HCT116 (cell line): Measurements from ENCODE around the gene FOXQ1. TPM values are rescaled to one million over a fixed set of nuclear protein-coding genes. Genes with fewer than 3 reads are reported as not detected.

Experiments
- ATAC-seq: fragments of 200-7000 bp; cut with Tn5 transposase; 2 replicates; pipeline ENCODE4 v1.9.1; 2020; ENCODE audit warnings: mild to moderate bottlenecking, moderate library complexity
- BruUV-seq: library from RNA; stranded (reverse); fragments of 400-500 nt; replicated peaks from 2 replicates; lab custom pipeline; 2021; lab: Mats Ljungman, UMichigan
- CTCF ChIA-PET: fragments of 300-600 bp; sonication (Branson Sonifier 250); formaldehyde crosslinking; loops from one replicate; lab custom pipeline; 2021; ENCODE audit warnings: antibody characterized with exemption; lab: Charles Lee
- POLR2A ChIA-PET: fragments of 300-600, 350-600 bp; sonication (Branson Sonifier 250); formaldehyde crosslinking; loops from one replicate; lab custom pipeline; 2021; ENCODE audit warnings: antibody characterized with exemption; lab: Charles Lee
- RAD21 ChIA-PET, 2 experiments: fragments of 300-600 bp; sonication (Branson Sonifier 250); formaldehyde crosslinking; loops; one replicate each; lab custom pipeline; 2023; ENCODE audit warnings: low total read pairs in 2 of 2; ENCODE audit not compliant: uncharacterized antibody in 2 of 2, unreplicated experiment in 2 of 2, low non-redundant PET in 1 of 2; lab: Charles Lee
- DNase-seq: peaks from one replicate; pipeline ENCODE4 v3.0.0-alpha.2; 2010; ENCODE audit warnings: low read depth, low spot score
- H2AFZ ChIP-seq: fragments of 200-600 bp; shearing (Covaris generic), sonication (generic); 2 replicates; pipeline ENCODE4 v1.6.1; 2017; ENCODE audit warnings: low read depth, mixed run types, mixed read lengths, antibody characterized with exemption, low read length; ENCODE audit not compliant: poor library complexity, severe bottlenecking
- H3K27ac ChIP-seq: 2 replicates; pipeline ENCODE4 v1.5.1; 2012; ENCODE audit warnings: low read depth, low read length
- H3K27me3 ChIP-seq: fragments of 200-600 bp; sonication (generic); 2 replicates; pipeline ENCODE4 v1.6.1; 2016; ENCODE audit warnings: mixed run types, low read length, mixed read lengths; ENCODE audit not compliant: insufficient read depth
- H3K36me3 ChIP-seq, 2 experiments: fragments of 200-500 bp in 1 of 2; fragments of 200-600 bp in 1 of 2; sonication (Bioruptor generic) in 1 of 2; sonication (generic) in 1 of 2; 2 replicates each; pipeline versions ENCODE4 v1.5.1 to v1.6.1; 2014 to 2016; ENCODE audit warnings: low read length in 2 of 2, inconsistent platforms in 1 of 2, mixed read lengths in 1 of 2, mixed run types in 1 of 2; ENCODE audit not compliant: insufficient read depth in 2 of 2, control insufficient read depth in 1 of 2
- H3K4me1 ChIP-seq, 2 experiments: fragments of 200-600 bp in 1 of 2; sonication (generic) in 1 of 2; 2 replicates each; pipeline versions ENCODE4 v1.5.1 to v1.6.1; 2012 to 2017; ENCODE audit warnings: low read length in 2 of 2, inconsistent platforms in 1 of 2, mild to moderate bottlenecking in 1 of 2, mixed read lengths in 1 of 2, mixed run types in 1 of 2, moderate library complexity in 1 of 2; ENCODE audit not compliant: insufficient read depth in 2 of 2, control insufficient read depth in 1 of 2
- H3K4me2 ChIP-seq: fragments of 200-600 bp; sonication (generic); 2 replicates; pipeline ENCODE4 v1.6.1; 2017; ENCODE audit warnings: mixed run types, low read length, mixed read lengths
- H3K4me3 ChIP-seq, 2 experiments: fragments of 200-600 bp in 1 of 2; sonication (generic) in 1 of 2; replicated peaks in 1 of 2; 2 replicates each; pipeline ENCODE4 v1.5.1; 2011 to 2016; ENCODE audit warnings: low read length in 2 of 2, control low read depth in 1 of 2, low read depth in 1 of 2, mild to moderate bottlenecking in 1 of 2, mixed read lengths in 1 of 2, mixed run types in 1 of 2
- H3K79me2 ChIP-seq: fragments of 200-600 bp; sonication (generic); 2 replicates; pipeline ENCODE4 v1.6.1; 2017; ENCODE audit warnings: mild to moderate bottlenecking, mixed run types, low read length, moderate library complexity, mixed read lengths; ENCODE audit not compliant: insufficient read depth
- H3K9ac ChIP-seq: fragments of 200-600 bp; sonication (generic); 2 replicates; pipeline ENCODE4 v1.6.1; 2016; ENCODE audit warnings: low read length, mixed read lengths
- H3K9me2 ChIP-seq: fragments of 200-600 bp; sonication (generic), shearing (Covaris generic); 2 replicates; pipeline ENCODE4 v1.6.1; 2017; ENCODE audit warnings: mixed run types, mild to moderate bottlenecking, moderate library complexity; ENCODE audit not compliant: insufficient read depth
- H3K9me3 ChIP-seq, 2 experiments: fragments of 200-500 bp in 1 of 2; fragments of 200-600 bp in 1 of 2; sonication (Bioruptor generic) in 1 of 2; sonication (generic) in 1 of 2; 2 replicates each; pipeline ENCODE4 v1.6.1; 2014 to 2017; ENCODE audit warnings: low read length in 2 of 2, mixed read lengths in 2 of 2, inconsistent platforms in 1 of 2, low read depth in 1 of 2, mild to moderate bottlenecking in 1 of 2, mixed run types in 1 of 2, moderate library complexity in 1 of 2; ENCODE audit not compliant: control insufficient read depth in 1 of 2, insufficient read depth in 1 of 2
- H4K20me1 ChIP-seq: fragments of 200-600 bp; sonication (generic), shearing (Covaris generic); 2 replicates; pipeline ENCODE4 v1.6.1; 2017; ENCODE audit warnings: mixed run types, mild to moderate bottlenecking, moderate library complexity; ENCODE audit not compliant: insufficient read depth
- CBX3 ChIP-seq: IDR thresholded peaks from 2 replicates; pipeline ENCODE4 v1.6.1; 2012; ENCODE audit warnings: low read depth
- CEBPB ChIP-seq: IDR thresholded peaks from 2 replicates; pipeline ENCODE4 v1.6.1; 2012; ENCODE audit warnings: low read depth
- CTCF ChIP-seq, 3 experiments: fragments of 200-600 bp in 1 of 3; sonication (generic) in 1 of 3; IDR thresholded peaks in 2 of 3; conservative IDR thresholded peaks in 1 of 3; 2 replicates each; pipeline ENCODE4 v1.5.1; 2012 to 2017; ENCODE audit warnings: low read depth in 2 of 3, low read length in 2 of 3, antibody characterized with exemption in 1 of 3, borderline replicate concordance in 1 of 3, control low read depth in 1 of 3, mild to moderate bottlenecking in 1 of 3, mixed read lengths in 1 of 3, mixed run types in 1 of 3, moderate library complexity in 1 of 3; ENCODE audit not compliant: insufficient read depth in 1 of 3
- EGR1 ChIP-seq: IDR thresholded peaks from 2 replicates; pipeline ENCODE4 v1.6.1; 2012; ENCODE audit warnings: low read depth
- ELF1 ChIP-seq: IDR thresholded peaks from 2 replicates; pipeline ENCODE4 v1.6.1; 2012; ENCODE audit warnings: low read depth, borderline replicate concordance
- FOSL1 ChIP-seq: IDR thresholded peaks from 2 replicates; pipeline ENCODE4 v1.6.1; 2012; ENCODE audit warnings: low read depth
- JUND ChIP-seq: IDR thresholded peaks from 2 replicates; pipeline ENCODE4 v1.6.1; 2012
- MAX ChIP-seq: IDR thresholded peaks from 2 replicates; pipeline ENCODE4 v1.6.1; 2012
- POLR2A ChIP-seq: IDR thresholded peaks from 2 replicates; pipeline ENCODE4 v1.7.0; 2011; ENCODE audit warnings: borderline replicate concordance; ENCODE audit not compliant: insufficient read depth, insufficient read length; ENCODE audit errors: extremely low read depth
- POLR2AphosphoS5 ChIP-seq: IDR thresholded peaks from 2 replicates; pipeline ENCODE4 v1.6.1; 2011; ENCODE audit warnings: mild to moderate bottlenecking, low read depth, low read length, moderate library complexity
- REST ChIP-seq: IDR thresholded peaks from 2 replicates; pipeline ENCODE4 v1.6.1; 2012; ENCODE audit warnings: low read depth
- SP1 ChIP-seq: IDR thresholded peaks from 2 replicates; pipeline ENCODE4 v1.6.1; 2012; ENCODE audit warnings: low read depth
- TCF7L2 ChIP-seq: IDR thresholded peaks from 2 replicates; pipeline ENCODE4 v1.7.0; 2011; ENCODE audit warnings: borderline replicate concordance, inconsistent platforms; ENCODE audit not compliant: insufficient read depth, insufficient read length; ENCODE audit errors: extremely low read depth
- YY1 ChIP-seq: IDR thresholded peaks from 2 replicates; pipeline ENCODE4 v1.6.1; 2011; ENCODE audit warnings: low read length, low read depth, moderate library complexity, mild to moderate bottlenecking; ENCODE audit not compliant: insufficient replicate concordance; ENCODE audit errors: extremely low read depth
- ZNF274 ChIP-seq: fragments of 200-500 bp; sonication (Bioruptor generic); IDR thresholded peaks from 2 replicates; pipeline ENCODE4 v1.6.1; 2014; ENCODE audit warnings: mild to moderate bottlenecking, low read depth, low read length, inconsistent platforms
- intact Hi-C: fragments of 100-400 bp; cut with micrococcal nuclease; formaldehyde crosslinking; loops from 2 replicates; pipeline ENCODE4 v1.10.0; 2022
- total RNA-seq: library from RNA; stranded (reverse); gene quantifications from one replicate; pipeline ENCODE4 v1.2.1, GENCODE V29; 2021; ENCODE audit not compliant: unreplicated experiment

Gene FOXQ1
- total RNA-seq, 1 experiment from 2014 or later = 0.42 TPM

GRCh38 chr6:1296542-1296941 lies 15.4 kb upstream of the FOXQ1 start:
- H3K9ac ChIP-seq = no peak overlapping the region
- intact Hi-C loops = no loop called here
- no peaks in the 10 kb centered on the region for H3K4me1 ChIP-seq
- no peak overlapping the region for H3K4me3 ChIP-seq
- BruUV-seq = no TSS peak
- peaks cover 0 to 1% of the 10 kb centered on the region in 2 experiments; a peak in 1 of 4 replicates for H3K9me3 ChIP-seq
- H2AFZ ChIP-seq = no peak overlapping the region
- H3K27me3 ChIP-seq = no peaks in the 10 kb centered on the region
- TF ChIP-seq TCF7L2 = no peak
- TF ChIP-seq CTCF (IDR thresholded peaks at IDR 0.05 in 2 of 3, conservative IDR thresholded peaks at IDR 0.05 in 1 of 3; ENCODE audit: borderline replicate concordance in 1 of 3, insufficient read depth in 1 of 3, low read depth in 2 of 3, low read length in 2 of 3) = no peak
- no peak for TF ChIP-seq ZNF274
- no peak for TF ChIP-seq ELF1
- TF ChIP-seq POLR2A = no peak
- no peak for TF ChIP-seq CBX3
- no peak for TF ChIP-seq FOSL1
- no peak for TF ChIP-seq POLR2AphosphoS5
- no peaks in the 10 kb centered on the region for H3K36me3 ChIP-seq
- H3K27ac ChIP-seq = no peak overlapping the region
- H3K9me2 ChIP-seq = no peaks in the 10 kb centered on the region
- DNase-seq = no peak
- no peaks in the 10 kb centered on the region for H3K79me2 ChIP-seq
- H4K20me1 ChIP-seq = no peaks in the 10 kb centered on the region
- RAD21 ChIA-PET = no interaction called here
- H3K4me2 ChIP-seq = no peak overlapping the region
- CTCF ChIA-PET = no interaction called here
- ATAC-seq = no peak
- POLR2A ChIA-PET = no interaction called here

GRCh38 chr6:1297746-1298145 lies 14.2 kb upstream of the FOXQ1 start:
- Histone ChIP-seq H3K79me2 (no peaks in the 10 kb centered on the region), H3K4me3 (no peak overlapping the region), H3K9me3 (peaks cover 0 to 3% of the 10 kb centered on the region in 2 experiments; a peak in 1 of 4 replicates), H3K27ac (no peak overlapping the region), H3K9ac (no peak overlapping the region), H3K36me3 (no peaks in the 10 kb centered on the region), H3K4me1 (no peaks in the 10 kb centered on the region), H4K20me1 (no peaks in the 10 kb centered on the region), H2AFZ (no peak overlapping the region), H3K9me2 (no peaks in the 10 kb centered on the region), H3K4me2 (no peak overlapping the region), H3K27me3 (no peaks in the 10 kb centered on the region)
- intact Hi-C loops = no loop called here
- no peak for DNase-seq
- no TSS peak for BruUV-seq
- no peak for ATAC-seq
- RAD21 ChIA-PET = no interaction called here
- CTCF ChIA-PET = no interaction called here
- POLR2A ChIA-PET = no interaction called here
- TF ChIP-seq MAX (no peak), REST (no peak), CEBPB (no peak), TCF7L2 (no peak), YY1 (no peak), POLR2A (no peak), ELF1 (no peak), CBX3 (no peak), JUND (no peak), SP1 (no peak), EGR1 (no peak)
